ENCODE measurements around the gene CYB5R4.

CYB5R4 gene

DNA sequence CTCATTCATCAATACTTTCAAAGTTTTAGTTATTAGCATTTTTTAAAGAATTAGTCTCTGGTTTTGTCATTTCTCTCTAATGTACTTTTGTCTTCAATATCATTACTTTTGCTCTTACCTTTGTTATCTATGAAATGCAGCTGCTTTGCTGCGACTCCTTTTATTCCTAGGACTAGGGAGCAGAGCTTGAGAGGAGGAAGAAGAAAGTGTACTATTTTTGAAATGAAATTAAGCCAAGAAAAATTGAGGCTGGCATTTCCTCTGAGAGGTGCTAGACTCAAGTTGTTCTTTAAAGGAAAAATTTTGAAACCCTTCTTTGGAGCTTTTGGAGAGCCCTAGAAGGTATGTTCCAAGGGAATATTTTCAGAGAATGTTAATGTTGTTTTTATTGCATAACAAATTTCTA is 125.8 kb downstream of the CYB5R4 start:
- DNase-seq (ENCODE audit: low spot score), result no peak

DNA sequence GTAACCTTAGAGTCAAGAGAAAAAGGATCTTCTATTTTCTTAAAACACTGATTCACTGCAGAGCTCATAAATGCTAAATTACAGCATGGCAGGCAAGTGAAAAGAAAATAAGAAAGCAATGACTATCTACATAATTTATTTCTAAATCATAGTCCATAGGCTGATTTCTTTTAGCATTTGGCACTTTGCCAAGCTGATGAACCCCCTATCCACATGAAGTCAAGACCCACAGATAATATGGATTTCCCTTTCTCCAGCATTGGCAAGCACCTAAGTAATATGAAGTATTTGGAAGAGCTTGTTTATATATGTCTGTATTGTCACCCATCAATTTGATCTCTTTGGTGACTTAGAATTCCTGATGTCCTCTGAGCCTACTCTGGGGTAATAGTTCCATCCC is 126.2 kb downstream of the CYB5R4 start:
- no peak for DNase-seq (ENCODE audit: low spot score)

DNA sequence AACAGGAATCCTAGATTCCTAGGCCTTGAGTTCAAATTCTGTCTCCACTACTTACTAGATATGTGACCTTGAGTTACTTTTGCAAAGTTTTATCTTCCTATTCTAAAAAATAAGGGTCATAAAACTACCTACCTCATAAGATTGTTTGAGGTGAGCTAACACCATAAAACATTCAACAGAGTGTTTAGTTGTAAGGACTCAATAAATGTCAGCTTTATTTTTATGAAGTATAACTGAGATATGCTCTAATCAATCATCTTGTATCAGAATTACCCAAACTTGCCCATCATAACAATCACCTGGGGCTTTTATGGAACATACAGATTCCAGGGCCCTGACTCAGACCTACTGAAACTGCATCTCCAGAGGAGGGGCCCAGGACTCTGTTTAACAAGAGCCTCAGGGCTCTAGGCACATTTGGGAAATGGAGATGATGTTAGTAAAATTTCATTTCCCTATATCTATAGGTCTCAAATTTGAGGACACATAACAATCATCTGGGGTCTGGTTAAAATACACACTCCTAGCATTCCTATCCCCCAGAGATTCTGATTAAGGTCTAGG is 138.6 kb downstream of the CYB5R4 start:
- DNase-seq (ENCODE audit: low spot score), result no peak

DNA sequence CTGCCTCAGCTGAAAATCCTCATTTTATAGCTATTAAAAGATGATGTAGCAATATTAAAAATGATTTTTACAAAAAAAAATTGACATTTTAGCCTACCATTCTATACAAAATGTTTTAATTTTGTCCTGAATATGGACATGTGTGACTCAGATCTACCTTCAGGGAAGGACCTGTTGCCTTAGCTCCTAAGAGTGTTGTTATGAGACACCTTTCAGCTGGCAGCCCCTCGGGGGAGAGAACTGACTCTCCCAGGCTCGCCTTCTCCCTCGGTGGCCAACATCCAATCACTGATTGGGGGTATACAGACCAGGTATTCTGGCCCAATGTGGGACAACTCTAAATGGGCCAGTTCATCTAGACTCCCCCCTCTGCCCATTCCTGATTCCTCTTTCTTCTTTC is 141.6 kb downstream of the CYB5R4 start:
- DNase-seq (ENCODE audit: low spot score), result no peak

DNA sequence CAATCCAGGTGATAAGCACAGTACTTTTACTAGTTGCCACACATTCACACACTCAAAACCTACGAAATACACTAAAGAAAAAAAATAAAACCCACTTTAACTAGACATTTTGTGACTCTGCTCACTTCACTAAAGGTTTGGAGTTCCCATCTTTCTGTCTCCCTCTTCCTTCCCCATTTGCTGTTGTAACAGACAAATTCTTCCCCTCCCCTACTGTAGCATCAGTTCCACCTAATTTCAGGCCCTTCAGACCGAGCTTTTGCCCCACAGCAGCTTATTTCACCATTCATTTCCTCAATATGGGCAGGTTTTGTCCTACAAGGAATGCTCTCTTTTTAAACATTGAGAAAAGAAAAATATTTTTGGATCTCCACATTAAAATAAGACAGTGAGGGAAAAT is 142.7 kb downstream of the CYB5R4 start:
- no peak for DNase-seq (ENCODE audit: low spot score)

DNA sequence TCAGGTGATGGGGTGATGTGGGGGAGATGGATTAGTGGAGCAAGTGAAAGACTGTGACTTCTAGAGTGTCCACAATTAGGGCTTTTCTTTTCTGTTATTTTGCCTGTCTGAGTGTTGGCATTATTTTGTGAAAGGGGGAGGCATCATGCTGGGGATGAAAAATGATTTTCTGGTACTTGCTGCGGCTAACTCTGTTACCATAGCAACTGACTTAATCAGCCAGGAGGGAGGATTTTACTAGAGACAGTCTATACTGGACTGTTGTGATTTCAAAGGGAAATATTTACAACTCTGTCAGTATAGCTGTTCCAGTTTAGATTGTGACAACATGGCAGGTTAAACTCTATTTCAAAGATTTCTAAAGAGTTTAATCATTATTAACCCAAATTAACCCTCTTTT is 143.6 kb downstream of the CYB5R4 start:
- DNase-seq (ENCODE audit: low spot score), result no peak

DNA sequence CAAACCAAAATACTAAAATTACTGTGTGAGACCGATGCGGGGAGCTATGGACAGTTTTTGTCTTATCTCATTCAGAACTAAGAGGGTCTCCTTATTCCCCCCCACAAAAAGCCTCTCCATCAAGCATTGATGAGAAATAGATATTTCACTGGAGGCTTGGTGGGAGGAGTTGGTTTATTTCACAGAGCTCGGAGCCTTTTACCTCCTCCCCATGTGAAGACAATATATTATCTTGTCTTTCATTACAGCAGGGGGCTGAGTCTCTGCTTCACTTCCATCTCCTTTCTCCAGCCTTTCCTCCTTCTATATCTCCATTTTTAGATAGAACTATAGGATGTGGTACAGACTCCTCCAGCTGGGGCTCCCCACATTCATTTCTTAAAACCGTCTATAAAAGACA is 144.2 kb downstream of the CYB5R4 start:
- no peak for DNase-seq (ENCODE audit: low spot score)

DNA sequence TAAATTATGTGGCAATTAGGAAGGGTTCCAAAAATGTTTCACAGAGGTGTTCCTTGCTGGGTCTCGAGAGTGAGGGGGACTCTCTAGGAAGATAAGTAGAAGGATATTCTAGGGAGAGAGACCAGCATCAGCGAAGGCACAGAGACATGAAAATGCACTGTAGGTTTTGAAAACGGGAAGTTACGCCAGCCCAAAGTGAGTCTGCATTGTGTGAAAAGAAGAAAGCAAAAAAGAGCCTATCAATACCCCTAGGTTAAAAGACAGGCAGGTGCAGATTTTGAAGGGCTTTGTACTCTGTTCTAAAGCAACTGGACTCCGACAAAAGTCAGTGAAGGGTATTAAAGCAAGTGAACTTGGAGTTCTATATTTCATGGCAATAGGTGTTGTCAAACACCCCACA is 148.4 kb downstream of the CYB5R4 start:
- no peak for DNase-seq (ENCODE audit: low spot score)

DNA sequence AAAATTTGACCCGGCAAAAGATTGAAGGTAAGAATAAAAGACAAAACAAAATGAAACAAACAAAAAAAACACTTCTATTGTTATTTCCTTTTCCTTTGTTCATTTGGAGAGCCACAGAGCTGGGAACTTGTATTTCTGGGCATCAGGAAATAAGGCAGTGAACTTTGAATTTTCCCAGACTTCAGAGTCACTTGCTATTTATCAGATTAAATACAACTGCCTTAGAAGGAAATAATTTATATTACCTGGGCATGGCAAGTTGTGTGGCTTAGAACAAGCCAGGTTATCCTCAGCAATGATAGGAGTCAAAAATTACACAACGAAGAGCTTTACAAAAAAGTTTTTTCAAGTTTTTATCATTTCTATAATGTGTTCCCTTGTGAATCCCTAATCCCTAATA is 153.9 kb downstream of the CYB5R4 start:
- DNase-seq (ENCODE audit: low spot score), result no peak

DNA sequence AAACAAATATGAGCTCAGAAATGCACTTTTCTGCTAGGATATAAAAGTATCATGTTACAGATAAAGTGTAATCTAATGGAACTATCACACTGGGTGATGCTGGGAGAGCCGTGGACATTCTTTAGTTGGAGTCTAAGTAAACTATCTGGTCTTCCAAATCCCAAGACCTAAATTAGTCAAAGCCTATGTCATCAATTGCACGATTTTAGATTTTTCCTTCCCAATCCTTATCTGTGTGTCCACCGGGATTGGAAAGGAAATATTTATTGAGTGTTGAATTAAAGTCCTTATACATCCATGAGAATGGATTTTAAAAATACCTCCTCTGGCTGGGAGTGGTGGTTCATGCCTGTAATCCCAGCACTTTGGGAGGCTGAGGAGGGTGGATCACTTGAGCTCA is 154.4 kb downstream of the CYB5R4 start:
- DNase-seq (ENCODE audit: low spot score), result no peak

DNA sequence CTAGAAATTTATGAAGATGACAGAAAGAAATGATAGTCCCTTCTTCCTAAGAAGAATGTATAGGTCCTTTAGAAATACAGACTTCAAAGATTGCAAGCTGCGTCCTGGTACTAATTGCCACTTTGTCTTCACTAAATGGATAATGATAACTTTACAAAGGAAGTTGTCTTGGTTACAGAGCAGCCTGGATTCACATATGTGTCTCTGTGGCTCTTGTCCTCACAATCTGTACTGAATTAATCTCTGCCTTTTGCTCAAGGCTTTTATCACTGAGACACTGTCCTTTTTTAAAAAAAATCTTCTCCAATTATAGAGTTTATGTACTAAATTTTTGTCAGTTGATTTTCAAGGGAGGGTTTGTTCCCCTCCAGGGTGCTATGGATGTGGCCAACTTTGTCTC is 156.5 kb downstream of the CYB5R4 start:
- no peak for DNase-seq (ENCODE audit: low spot score)
